HepG2 (cell line): ENCODE results near the gene FURIN. TPM values are rescaled to one million over a fixed set of nuclear protein-coding genes. Genes with fewer than 3 reads are reported as not detected.

Experiments
- CHD4 ChIP-seq: fragments of 200-600 bp; sonication (generic); IDR thresholded peaks from 2 replicates; pipeline ENCODE4 v1.7.0; 2017; ENCODE audit warnings: mild to moderate bottlenecking, low read length, borderline replicate concordance
- EHMT2 ChIP-seq: fragments of 200-600 bp; sonication (generic); IDR thresholded peaks from 2 replicates; pipeline ENCODE4 v1.7.0; 2017; ENCODE audit warnings: antibody characterized with exemption, low read depth, low read length, borderline replicate concordance
- ERF ChIP-seq: IDR thresholded peaks from 2 replicates; pipeline ENCODE4 v1.6.1; 2018; ENCODE audit warnings: missing biosample characterization, missing genetic modification reagents
- IKZF4 ChIP-seq: sonication (generic); formaldehyde crosslinking; IDR thresholded peaks from 2 replicates; pipeline ENCODE4 v1.5.1; 2020; ENCODE audit warnings: borderline replicate concordance, mild to moderate bottlenecking, low read depth, missing genetic modification reagents; ENCODE audit errors: not compliant biosample characterization
- KDM3A ChIP-seq: IDR thresholded peaks from 2 replicates; pipeline ENCODE4 v1.6.1; 2018; ENCODE audit warnings: low read depth, missing compliant biosample characterization
- KDM5A ChIP-seq: fragments of 200-600 bp; sonication (generic); IDR thresholded peaks from 2 replicates; pipeline ENCODE4 v1.7.0; 2018; ENCODE audit warnings: antibody characterized with exemption, mild to moderate bottlenecking, low read length, borderline replicate concordance
- KLF12 ChIP-seq: sonication (generic); formaldehyde crosslinking; IDR thresholded peaks from 2 replicates; pipeline ENCODE4 v1.4.0; 2020; ENCODE audit warnings: missing genetic modification reagents, borderline replicate concordance
- NFRKB ChIP-seq: fragments of 450-650 bp; IDR thresholded peaks from 2 replicates; pipeline ENCODE4 v1.6.1; 2017
- SSRP1 ChIP-seq: IDR thresholded peaks from 2 replicates; pipeline ENCODE4 v1.6.1; 2016; ENCODE audit warnings: control low read depth
- SUZ12 ChIP-seq: fragments of 150-350 bp; IDR thresholded peaks from 2 replicates; pipeline ENCODE4 v1.6.1; 2014; ENCODE audit warnings: low read depth, low read length
- TRIM22 ChIP-seq: fragments of 450-650 bp; IDR thresholded peaks from 2 replicates; pipeline ENCODE4 v1.6.1; 2017
- YEATS4 ChIP-seq: sonication (generic); formaldehyde crosslinking; IDR thresholded peaks from 2 replicates; pipeline ENCODE4 v1.4.0; 2020; ENCODE audit warnings: missing genetic modification reagents, borderline replicate concordance
- ZFY ChIP-seq: sonication (generic); formaldehyde crosslinking; IDR thresholded peaks from 2 replicates; pipeline ENCODE4 v1.4.0; 2020; ENCODE audit warnings: missing genetic modification reagents
- ZNF335 ChIP-seq: sonication (generic); formaldehyde crosslinking; IDR thresholded peaks from 2 replicates; pipeline ENCODE4 v1.4.0; 2020; ENCODE audit warnings: missing genetic modification reagents
- ZNF441 ChIP-seq: sonication (generic); formaldehyde crosslinking; IDR thresholded peaks from 2 replicates; pipeline ENCODE4 v1.7.0; 2021; ENCODE audit warnings: missing genetic modification reagents, borderline replicate concordance
- ZNF549 ChIP-seq: sonication (generic); formaldehyde crosslinking; IDR thresholded peaks from 2 replicates; pipeline ENCODE4 v1.5.0; 2020; ENCODE audit warnings: missing genetic modification reagents
- ZNF552 ChIP-seq: sonication (generic); formaldehyde crosslinking; IDR thresholded peaks from 2 replicates; pipeline ENCODE4 v1.9.0; 2022; ENCODE audit warnings: missing genetic modification reagents, mild to moderate bottlenecking, borderline replicate concordance
- ZNF574 ChIP-seq: sonication (generic); formaldehyde crosslinking; IDR thresholded peaks from 2 replicates; pipeline ENCODE4 v1.4.0; 2020; ENCODE audit warnings: missing genetic modification reagents
- ZNF619 ChIP-seq: sonication (generic); formaldehyde crosslinking; IDR thresholded peaks from 2 replicates; pipeline ENCODE4 v1.4.0; 2020; ENCODE audit warnings: mild to moderate bottlenecking, missing genetic modification reagents
- ZNF781 ChIP-seq: sonication (generic); formaldehyde crosslinking; IDR thresholded peaks from 2 replicates; pipeline ENCODE4 v1.5.1; 2020; ENCODE audit warnings: borderline replicate concordance, mild to moderate bottlenecking, missing genetic modification reagents; ENCODE audit errors: not compliant biosample characterization
- polyA plus RNA-seq, 8 experiments: library from polyadenylated mRNA; depleted of rRNA in 3 of 8; stranded (reverse) in 7 of 8; unstranded in 1 of 8; fragments of >200 nt; fragmentation: Illumina TruSeq in 4 of 8; extraction: Trizol in 4 of 8; gene quantifications; 2 replicates each; pipeline versions ENCODE4 v1.2.1 to v1.2.3, GENCODE V29; 2011 to 2016; ENCODE audit warnings: low read depth in 4 of 8, missing spikeins in 1 of 8, mixed read lengths in 1 of 8; ENCODE audit not compliant: insufficient read depth in 1 of 8
- total RNA-seq, 5 experiments: library from RNA; depleted of rRNA; stranded (reverse); fragments of >200 nt; fragmentation: Illumina TruSeq; extraction: Trizol; gene quantifications; 2 replicates each; pipeline ENCODE4 v1.2.3, GENCODE V29; 2016; ENCODE audit warnings: low read depth in 1 of 5
- TF ChIP-seq, protein P1 (sequence below): sonication (generic); formaldehyde crosslinking; IDR thresholded peaks from 2 replicates; pipeline ENCODE4 v1.5.0; 2020; ENCODE audit warnings: missing genetic modification reagents, mild to moderate bottlenecking, borderline replicate concordance
- TF ChIP-seq, protein P2 (sequence below): sonication (generic); formaldehyde crosslinking; conservative IDR thresholded peaks from 2 replicates; pipeline ENCODE4 v1.4.0; 2020; ENCODE audit warnings: missing genetic modification reagents

FURIN gene
- total and polyA plus RNA-seq, 2 of the 13 experiments (the other 11 are each of a cell fraction or from before 2014, with no cell fraction given) = 15.2 to 17.4 TPM

- TF ChIP-seq, protein P1, sequence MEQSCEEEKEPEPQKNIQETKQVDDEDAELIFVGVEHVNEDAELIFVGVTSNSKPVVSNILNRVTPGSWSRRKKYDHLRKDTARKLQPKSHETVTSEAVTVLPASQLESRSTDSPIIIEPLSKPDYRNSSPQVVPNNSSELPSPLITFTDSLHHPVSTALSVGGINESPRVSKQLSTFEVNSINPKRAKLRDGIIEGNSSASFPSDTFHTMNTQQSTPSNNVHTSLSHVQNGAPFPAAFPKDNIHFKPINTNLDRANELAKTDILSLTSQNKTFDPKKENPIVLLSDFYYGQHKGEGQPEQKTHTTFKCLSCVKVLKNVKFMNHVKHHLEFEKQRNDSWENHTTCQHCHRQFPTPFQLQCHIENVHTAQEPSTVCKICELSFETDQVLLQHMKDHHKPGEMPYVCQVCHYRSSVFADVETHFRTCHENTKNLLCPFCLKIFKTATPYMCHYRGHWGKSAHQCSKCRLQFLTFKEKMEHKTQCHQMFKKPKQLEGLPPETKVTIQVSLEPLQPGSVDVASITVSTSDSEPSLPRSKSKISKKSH = peak; percentile 74; the same call in 1 of the 2 replicates
- TF ChIP-seq NFRKB (no peak), ZNF335 (CRISPR knock-in tag) (no peak), ZNF441 (no peak), SSRP1 (CRISPR knock-in tag) (no peak), EHMT2 (no peak), KDM5A (peak; percentile 80; the same call in 1 of the 2 replicates), ZNF574 (peak; percentile 99), ZNF549 (CRISPR knock-in tag) (no peak), SUZ12 (no peak), ZNF619 (CRISPR knock-in tag) (0 out of 2 replicates have a peak, but pooled peaks have one; percentile 39), IKZF4 (no peak), KDM3A (CRISPR knock-in tag) (peak; percentile 88; the same call in 1 of the 2 replicates), KLF12 (0 out of 2 replicates have a peak, but pooled peaks have one; percentile 29), CHD4 (no peak), YEATS4 (CRISPR knock-in tag) (peak; percentile 90; the same call in 1 of the 2 replicates), ZFY (CRISPR knock-in tag) (peak; percentile 91), ZNF781 (CRISPR knock-in tag) (no peak), TRIM22 (no peak), ZNF552 (CRISPR knock-in tag) (no peak), ERF (CRISPR knock-in tag) (peak; percentile 84)
- TF ChIP-seq, protein P2, sequence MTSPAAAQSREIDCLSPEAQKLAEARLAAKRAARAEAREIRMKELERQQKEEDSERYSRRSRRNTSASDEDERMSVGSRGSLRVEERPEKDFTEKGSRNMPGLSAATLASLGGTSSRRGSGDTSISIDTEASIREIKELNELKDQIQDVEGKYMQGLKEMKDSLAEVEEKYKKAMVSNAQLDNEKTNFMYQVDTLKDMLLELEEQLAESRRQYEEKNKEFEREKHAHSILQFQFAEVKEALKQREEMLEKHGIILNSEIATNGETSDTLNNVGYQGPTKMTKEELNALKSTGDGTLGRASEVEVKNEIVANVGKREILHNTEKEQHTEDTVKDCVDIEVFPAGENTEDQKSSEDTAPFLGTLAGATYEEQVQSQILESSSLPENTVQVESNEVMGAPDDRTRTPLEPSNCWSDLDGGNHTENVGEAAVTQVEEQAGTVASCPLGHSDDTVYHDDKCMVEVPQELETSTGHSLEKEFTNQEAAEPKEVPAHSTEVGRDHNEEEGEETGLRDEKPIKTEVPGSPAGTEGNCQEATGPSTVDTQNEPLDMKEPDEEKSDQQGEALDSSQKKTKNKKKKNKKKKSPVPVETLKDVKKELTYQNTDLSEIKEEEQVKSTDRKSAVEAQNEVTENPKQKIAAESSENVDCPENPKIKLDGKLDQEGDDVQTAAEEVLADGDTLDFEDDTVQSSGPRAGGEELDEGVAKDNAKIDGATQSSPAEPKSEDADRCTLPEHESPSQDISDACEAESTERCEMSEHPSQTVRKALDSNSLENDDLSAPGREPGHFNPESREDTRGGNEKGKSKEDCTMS (CRISPR knock-in tag) = no peak
Measured at GRCh38 chr15:90931828-90932659, 63.7 kb downstream of the FURIN start, which contains the start of gene HDDC3 (continued).
